ENCODE measurements around the gene NEDD4L. TPM values are rescaled to one million over a fixed set of nuclear protein-coding genes. Genes with fewer than 3 reads are reported as not detected.

NEDD4L gene
- total RNA-seq, 1 experiment from 2014 or later, result 108 TPM

- no peak for DNase-seq (ENCODE audit: unreplicated experiment)
- H3K36me3 Mint-ChIP-seq (ENCODE audit: insufficient read depth, unreplicated experiment), result no peaks in the 10 kb centered on the region
- H3K27me3 Mint-ChIP-seq (ENCODE audit: insufficient read depth, unreplicated experiment), result no peaks in the 10 kb centered on the region
- H3K4me3 Mint-ChIP-seq (ENCODE audit: unreplicated experiment), result no peak overlapping the region
- intact Hi-C loops (cut with micrococcal nuclease), result loop anchor here (5.0 to 10.0 kb wide), 2 partner anchors 61 to 312 kb away; no protein-coding TSS in a partner anchor
- CTCF ChIA-PET, result interaction anchor here (0.8 to 2.6 kb wide), 10 partner anchors 9 to 445 kb away, joined by 3 to 11 read pairs (median 3); partner anchors contain the start of gene NEDD4L
- POLR2A ChIA-PET, result interaction anchor here (0.9 to 8.9 kb wide), 4 partner anchors 11 to 47 kb away, joined by 3 to 171 read pairs (median 3); no protein-coding TSS in a partner anchor
- BruUV-seq (replicated peaks), result no TSS peak
- peak overlapping the region; percentile 67 for H3K27ac Mint-ChIP-seq (ENCODE audit: low read depth, unreplicated experiment)
- TF ChIP-seq, protein P1, sequence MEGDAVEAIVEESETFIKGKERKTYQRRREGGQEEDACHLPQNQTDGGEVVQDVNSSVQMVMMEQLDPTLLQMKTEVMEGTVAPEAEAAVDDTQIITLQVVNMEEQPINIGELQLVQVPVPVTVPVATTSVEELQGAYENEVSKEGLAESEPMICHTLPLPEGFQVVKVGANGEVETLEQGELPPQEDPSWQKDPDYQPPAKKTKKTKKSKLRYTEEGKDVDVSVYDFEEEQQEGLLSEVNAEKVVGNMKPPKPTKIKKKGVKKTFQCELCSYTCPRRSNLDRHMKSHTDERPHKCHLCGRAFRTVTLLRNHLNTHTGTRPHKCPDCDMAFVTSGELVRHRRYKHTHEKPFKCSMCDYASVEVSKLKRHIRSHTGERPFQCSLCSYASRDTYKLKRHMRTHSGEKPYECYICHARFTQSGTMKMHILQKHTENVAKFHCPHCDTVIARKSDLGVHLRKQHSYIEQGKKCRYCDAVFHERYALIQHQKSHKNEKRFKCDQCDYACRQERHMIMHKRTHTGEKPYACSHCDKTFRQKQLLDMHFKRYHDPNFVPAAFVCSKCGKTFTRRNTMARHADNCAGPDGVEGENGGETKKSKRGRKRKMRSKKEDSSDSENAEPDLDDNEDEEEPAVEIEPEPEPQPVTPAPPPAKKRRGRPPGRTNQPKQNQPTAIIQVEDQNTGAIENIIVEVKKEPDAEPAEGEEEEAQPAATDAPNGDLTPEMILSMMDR (IDR thresholded peaks at IDR 0.05; ENCODE audit: unreplicated experiment), result no peak
- no peaks in the 10 kb centered on the region for H3K9me3 Mint-ChIP-seq (ENCODE audit: unreplicated experiment)
- H3K4me1 Mint-ChIP-seq (ENCODE audit: insufficient read depth, unreplicated experiment), result peaks cover 25% of the 10 kb centered on the region
Observed at GRCh38 chr18:58183226-58183625, 139.2 kb downstream of the NEDD4L start.

GRCh38 chr18:58186258-58186948 is 142.4 kb downstream of the NEDD4L start:
- CTCF ChIA-PET, result interaction anchor here (0.6 to 1.3 kb wide), 2 partner anchors 281 to 578 kb away, joined by 3 read pairs; no protein-coding TSS in a partner anchor
- Mint-ChIP-seq H3K27me3 (ENCODE audit: insufficient read depth, unreplicated experiment) (no peaks in the 10 kb centered on the region), H3K27ac (ENCODE audit: low read depth, unreplicated experiment) (peak overlapping the region; percentile 79), H3K4me1 (ENCODE audit: insufficient read depth, unreplicated experiment) (peaks cover 25% of the 10 kb centered on the region), H3K9me3 (ENCODE audit: unreplicated experiment) (no peaks in the 10 kb centered on the region), H3K4me3 (ENCODE audit: unreplicated experiment) (peak overlapping the region; percentile 39), H3K36me3 (ENCODE audit: insufficient read depth, unreplicated experiment) (no peaks in the 10 kb centered on the region)
- DNase-seq (ENCODE audit: unreplicated experiment), result peak; percentile 80
- no TSS peak for BruUV-seq (replicated peaks)
- TF ChIP-seq, protein P1 (IDR thresholded peaks at IDR 0.05; ENCODE audit: unreplicated experiment), result no peak
- intact Hi-C loops (cut with micrococcal nuclease), result loop anchor here (2.0 to 10.0 kb wide), 3 partner anchors 36 to 308 kb away; no protein-coding TSS in a partner anchor
- POLR2A ChIA-PET, result interaction anchor here (0.6 to 8.9 kb wide), 20 partner anchors 9 to 564 kb away, joined by 3 to 171 read pairs (median 4); partner anchors contain the start of gene NARS1

DNA sequence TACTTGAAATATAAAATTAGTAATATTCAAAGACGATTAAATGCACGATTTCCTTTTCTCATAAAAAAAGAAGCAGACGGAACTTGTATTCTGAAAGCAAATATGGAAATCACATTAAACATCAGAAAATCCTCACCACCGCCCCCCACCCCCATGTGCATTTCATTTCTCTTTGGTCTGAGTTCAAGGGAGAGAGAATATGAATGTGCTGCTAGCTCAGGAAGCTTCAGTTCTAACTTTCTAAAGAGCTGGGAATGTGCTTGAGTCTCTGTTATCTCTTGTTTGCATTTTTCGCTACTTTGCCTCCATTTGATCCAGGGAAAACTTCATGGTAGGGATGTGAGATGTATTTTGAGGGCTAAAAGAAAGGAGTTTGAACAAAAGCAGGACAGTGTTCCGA is 143.6 kb downstream of the NEDD4L start:
- Mint-ChIP-seq H3K27ac (ENCODE audit: low read depth, unreplicated experiment) (peak overlapping the region; percentile 79), H3K9me3 (ENCODE audit: unreplicated experiment) (no peaks in the 10 kb centered on the region), H3K4me1 (ENCODE audit: insufficient read depth, unreplicated experiment) (peaks cover 29% of the 10 kb centered on the region), H3K4me3 (ENCODE audit: unreplicated experiment) (no peak overlapping the region), H3K27me3 (ENCODE audit: insufficient read depth, unreplicated experiment) (no peaks in the 10 kb centered on the region), H3K36me3 (ENCODE audit: insufficient read depth, unreplicated experiment) (no peaks in the 10 kb centered on the region)
- DNase-seq (ENCODE audit: unreplicated experiment), result no peak
- BruUV-seq (replicated peaks), result no TSS peak
- ChIA-PET POLR2A (interaction anchor here (0.7 to 8.9 kb wide), 4 partner anchors 33 to 376 kb away, joined by 3 to 171 read pairs (median 6); no protein-coding TSS in a partner anchor), CTCF (interaction anchor here (1.6 kb wide), 1 partner anchor 29 kb away, joined by 3 read pairs; no protein-coding TSS in a partner anchor)
- intact Hi-C loops (cut with micrococcal nuclease), result loop anchor here (2.0 to 10.0 kb wide), 3 partner anchors 35 to 307 kb away; no protein-coding TSS in a partner anchor
- TF ChIP-seq, protein P1 (IDR thresholded peaks at IDR 0.05; ENCODE audit: unreplicated experiment), result no peak

DNA sequence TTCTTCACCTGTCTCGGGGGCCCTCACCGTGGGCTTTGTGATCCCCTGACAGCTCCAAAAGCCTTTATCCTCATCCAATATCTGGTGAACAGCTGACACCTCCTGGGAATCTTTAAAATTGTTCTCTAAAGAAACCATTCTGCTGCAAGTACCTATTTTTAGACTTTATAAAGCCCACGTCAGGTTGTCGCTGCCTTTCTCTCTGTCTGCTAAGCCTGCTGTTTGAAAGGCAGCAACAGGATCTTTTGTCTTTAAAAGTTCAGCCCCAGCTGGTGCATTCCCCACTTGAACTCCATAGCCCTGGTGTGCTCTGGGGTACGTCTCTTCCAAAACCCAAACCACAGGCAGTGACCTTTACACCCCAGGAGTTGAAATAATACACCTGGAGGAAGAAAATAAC is 145.0 kb downstream of the NEDD4L start:
- Mint-ChIP-seq H3K27ac (ENCODE audit: low read depth, unreplicated experiment) (no peak overlapping the region), H3K27me3 (ENCODE audit: insufficient read depth, unreplicated experiment) (no peaks in the 10 kb centered on the region), H3K4me1 (ENCODE audit: insufficient read depth, unreplicated experiment) (peaks cover 33% of the 10 kb centered on the region), H3K9me3 (ENCODE audit: unreplicated experiment) (no peaks in the 10 kb centered on the region), H3K36me3 (ENCODE audit: insufficient read depth, unreplicated experiment) (no peaks in the 10 kb centered on the region), H3K4me3 (ENCODE audit: unreplicated experiment) (no peak overlapping the region)
- DNase-seq (ENCODE audit: unreplicated experiment), result no peak
- no TSS peak for BruUV-seq (replicated peaks)
- TF ChIP-seq, protein P1 (IDR thresholded peaks at IDR 0.05; ENCODE audit: unreplicated experiment), result no peak
- intact Hi-C loops (cut with micrococcal nuclease), result loop anchor here (10.0 kb wide), 1 partner anchor 306 kb away; no protein-coding TSS in a partner anchor
- POLR2A ChIA-PET, result interaction anchor here (8.9 kb wide), 1 partner anchor 32 kb away, joined by 171 read pairs; no protein-coding TSS in a partner anchor
- CTCF ChIA-PET, result interaction anchor here (0.7 to 1.6 kb wide), 4 partner anchors 8 to 166 kb away, joined by 3 to 8 read pairs (median 4); no protein-coding TSS in a partner anchor

Data from MCF 10A (cell line).